Hepatocyte (in vitro differentiated cells): ENCODE measurements around the gene TRIM9.

Experiments used
- EZH2 ChIP-seq: fragments of 200-600 bp; sonication (generic); IDR thresholded peaks from 2 replicates; pipeline ENCODE4 v1.6.1; 2016; ENCODE audit warnings: antibody characterized with exemption, mild to moderate bottlenecking, borderline replicate concordance
- TF ChIP-seq, protein P1 (sequence below): fragments of 200-600 bp; sonication (generic); IDR thresholded peaks from 2 replicates; pipeline ENCODE4 v1.5.1; 2016; ENCODE audit warnings: antibody characterized with exemption, mild to moderate bottlenecking; ENCODE audit not compliant: poor library complexity

- no peak for TF ChIP-seq EZH2
- TF ChIP-seq, protein P1, sequence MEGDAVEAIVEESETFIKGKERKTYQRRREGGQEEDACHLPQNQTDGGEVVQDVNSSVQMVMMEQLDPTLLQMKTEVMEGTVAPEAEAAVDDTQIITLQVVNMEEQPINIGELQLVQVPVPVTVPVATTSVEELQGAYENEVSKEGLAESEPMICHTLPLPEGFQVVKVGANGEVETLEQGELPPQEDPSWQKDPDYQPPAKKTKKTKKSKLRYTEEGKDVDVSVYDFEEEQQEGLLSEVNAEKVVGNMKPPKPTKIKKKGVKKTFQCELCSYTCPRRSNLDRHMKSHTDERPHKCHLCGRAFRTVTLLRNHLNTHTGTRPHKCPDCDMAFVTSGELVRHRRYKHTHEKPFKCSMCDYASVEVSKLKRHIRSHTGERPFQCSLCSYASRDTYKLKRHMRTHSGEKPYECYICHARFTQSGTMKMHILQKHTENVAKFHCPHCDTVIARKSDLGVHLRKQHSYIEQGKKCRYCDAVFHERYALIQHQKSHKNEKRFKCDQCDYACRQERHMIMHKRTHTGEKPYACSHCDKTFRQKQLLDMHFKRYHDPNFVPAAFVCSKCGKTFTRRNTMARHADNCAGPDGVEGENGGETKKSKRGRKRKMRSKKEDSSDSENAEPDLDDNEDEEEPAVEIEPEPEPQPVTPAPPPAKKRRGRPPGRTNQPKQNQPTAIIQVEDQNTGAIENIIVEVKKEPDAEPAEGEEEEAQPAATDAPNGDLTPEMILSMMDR = no peak
Observed at GRCh38 chr14:50985859-50986331, 109.0 kb downstream of the TRIM9 start.
